Osteocyte (in vitro differentiated cells): Measurements from ENCODE around the gene CHST12. TPM values are rescaled to one million over a fixed set of nuclear protein-coding genes. Genes with fewer than 3 reads are reported as not detected.

ENCODE experiments used
- DNase-seq: peaks from one replicate; pipeline ENCODE4 v3.0.0; 2021; ENCODE audit warnings: mixed read lengths; ENCODE audit not compliant: unreplicated experiment; ENCODE audit errors: extremely low spot score
- H3K27ac Mint-ChIP-seq: one replicate; pipeline ENCODE4 v1.8.0; 2021; ENCODE audit warnings: mild to moderate bottlenecking, mixed read lengths; ENCODE audit not compliant: unreplicated experiment
- H3K27me3 Mint-ChIP-seq: one replicate; pipeline ENCODE4 v1.8.0; 2021; ENCODE audit warnings: mixed read lengths; ENCODE audit not compliant: unreplicated experiment
- H3K36me3 Mint-ChIP-seq: one replicate; pipeline ENCODE4 v1.8.0; 2021; ENCODE audit warnings: mixed read lengths; ENCODE audit not compliant: unreplicated experiment
- H3K4me1 Mint-ChIP-seq: one replicate; pipeline ENCODE4 v1.8.0; 2021; ENCODE audit warnings: mixed read lengths; ENCODE audit not compliant: unreplicated experiment
- H3K4me3 Mint-ChIP-seq: one replicate; pipeline ENCODE4 v1.8.0; 2021; ENCODE audit warnings: mild to moderate bottlenecking, moderate library complexity, mixed read lengths; ENCODE audit not compliant: unreplicated experiment
- H3K9me3 Mint-ChIP-seq: one replicate; pipeline ENCODE4 v1.8.0; 2021; ENCODE audit warnings: mixed read lengths; ENCODE audit not compliant: unreplicated experiment
- CTCF ChIP-seq: fragments of 200-600 bp; sonication (generic); IDR thresholded peaks from 2 replicates; pipeline ENCODE4 v1.5.0; 2021; ENCODE audit warnings: antibody characterized with exemption, mild to moderate bottlenecking, moderate library complexity
- total RNA-seq: library from RNA; stranded (reverse); gene quantifications from 2 replicates; pipeline ENCODE4 v1.2.1, GENCODE V29; 2021

Gene CHST12
- total RNA-seq, 1 donor from 2014 or later, result 30.2 TPM

GRCh38 chr7:2479276-2480069 lies 76.1 kb downstream of the CHST12 start:
- DNase-seq, result no peak
- peaks cover 24% of the 10 kb centered on the region for H3K4me1 Mint-ChIP-seq
- no peaks in the 10 kb centered on the region for H3K27me3 Mint-ChIP-seq
- TF ChIP-seq CTCF, result no peak
- no peak overlapping the region for H3K27ac Mint-ChIP-seq
- no peaks in the 10 kb centered on the region for H3K9me3 Mint-ChIP-seq
- H3K36me3 Mint-ChIP-seq, result no peaks in the 10 kb centered on the region
- H3K4me3 Mint-ChIP-seq, result no peak overlapping the region

GRCh38 chr7:2480070-2480408 lies 76.6 kb downstream of the CHST12 start:
- no peak for DNase-seq
- Mint-ChIP-seq H3K4me1 (peaks cover 24% of the 10 kb centered on the region), H3K9me3 (no peaks in the 10 kb centered on the region), H3K4me3 (no peak overlapping the region), H3K27ac (no peak overlapping the region), H3K36me3 (no peaks in the 10 kb centered on the region), H3K27me3 (no peaks in the 10 kb centered on the region)
- TF ChIP-seq CTCF, result no peak

- no peak for TF ChIP-seq CTCF
- no peak overlapping the region for H3K4me3 Mint-ChIP-seq
- peaks cover 24% of the 10 kb centered on the region for H3K4me1 Mint-ChIP-seq
- no peaks in the 10 kb centered on the region for H3K9me3 Mint-ChIP-seq
- no peaks in the 10 kb centered on the region for H3K27me3 Mint-ChIP-seq
- no peaks in the 10 kb centered on the region for H3K36me3 Mint-ChIP-seq
- no peak for DNase-seq
- H3K27ac Mint-ChIP-seq, result no peak overlapping the region
Observed at GRCh38 chr7:2481195-2481594, 77.8 kb downstream of the CHST12 start.

GRCh38 chr7:2482725-2483451 lies 79.5 kb downstream of the CHST12 start:
- no peaks in the 10 kb centered on the region for H3K36me3 Mint-ChIP-seq
- no peak overlapping the region for H3K27ac Mint-ChIP-seq
- no peak overlapping the region for H3K4me3 Mint-ChIP-seq
- peaks cover 33% of the 10 kb centered on the region for H3K4me1 Mint-ChIP-seq
- TF ChIP-seq CTCF, result no peak
- DNase-seq, result no peak
- H3K9me3 Mint-ChIP-seq, result no peaks in the 10 kb centered on the region
- no peaks in the 10 kb centered on the region for H3K27me3 Mint-ChIP-seq

GRCh38 chr7:2483494-2483893 lies 80.1 kb downstream of the CHST12 start:
- Mint-ChIP-seq H3K27ac (no peak overlapping the region), H3K4me1 (peaks cover 36% of the 10 kb centered on the region), H3K36me3 (no peaks in the 10 kb centered on the region), H3K9me3 (no peaks in the 10 kb centered on the region), H3K27me3 (no peaks in the 10 kb centered on the region), H3K4me3 (no peak overlapping the region)
- TF ChIP-seq CTCF, result no peak
- no peak for DNase-seq
